NB4 (cell line): ENCODE results near the gene ATOX1.

Experiments
- DNase-seq: peaks from one replicate; pipeline ENCODE4 v3.0.0; 2010; ENCODE audit warnings: low read depth
- H3K4me3 ChIP-seq: one replicate; pipeline ENCODE4 v1.5.1; 2011; ENCODE audit warnings: mild to moderate bottlenecking, low read depth, low read length, moderate library complexity
- CTCF ChIP-seq: IDR thresholded peaks from one replicate; pipeline ENCODE4 v1.5.1; 2012; ENCODE audit warnings: low read depth, low read length
- MAX ChIP-seq: IDR thresholded peaks from 2 replicates; pipeline ENCODE4 v1.6.1; 2011; ENCODE audit warnings: low read depth, low read length
- MYC ChIP-seq: IDR thresholded peaks from 2 replicates; pipeline ENCODE4 v1.6.1; 2011; ENCODE audit warnings: low read depth, low read length
- POLR2A ChIP-seq: IDR thresholded peaks from 2 replicates; pipeline ENCODE4 v1.6.1; 2011; ENCODE audit warnings: mild to moderate bottlenecking; ENCODE audit not compliant: insufficient read length; ENCODE audit errors: extremely low read depth

ATOX1 gene

GRCh38 chr5:151781201-151781600 is 22.8 kb upstream of the ATOX1 start:
- H3K4me3 ChIP-seq = no peak overlapping the region
- TF ChIP-seq MYC = no peak
- TF ChIP-seq CTCF = no peak
- no peak for TF ChIP-seq MAX
- TF ChIP-seq POLR2A = no peak
- DNase-seq = no peak

- no peak for TF ChIP-seq MAX
- TF ChIP-seq POLR2A = no peak
- no peak for TF ChIP-seq MYC
- no peak for TF ChIP-seq CTCF
- no peak overlapping the region for H3K4me3 ChIP-seq
- DNase-seq = no peak
Observed at GRCh38 chr5:151780348-151780747, 21.9 kb upstream of the ATOX1 start.

- no peak for DNase-seq
- no peak overlapping the region for H3K4me3 ChIP-seq
- TF ChIP-seq MYC = no peak
- TF ChIP-seq POLR2A = no peak
- TF ChIP-seq CTCF = no peak
- TF ChIP-seq MAX = no peak
Observed at GRCh38 chr5:151779531-151780125, 21.2 kb upstream of the ATOX1 start.

GRCh38 chr5:151775025-151775606 is 16.7 kb upstream of the ATOX1 start:
- TF ChIP-seq MYC = no peak
- no peak for TF ChIP-seq POLR2A
- TF ChIP-seq CTCF = no peak
- TF ChIP-seq MAX = no peak
- peak overlapping the region; percentile 98 for H3K4me3 ChIP-seq
- no peak for DNase-seq

- peak overlapping the region; percentile 98 for H3K4me3 ChIP-seq
- peak; percentile 28 for DNase-seq
Observed at GRCh38 chr5:151773951-151774350, 15.5 kb upstream of the ATOX1 start.

More at GRCh38 chr5:151773951-151774350, 15.5 kb upstream of the ATOX1 start:
- TF ChIP-seq MYC = no peak
- TF ChIP-seq MAX = no peak
- TF ChIP-seq POLR2A = no peak
- no peak for TF ChIP-seq CTCF
